Mammary epithelial cell (primary cell): ENCODE data around the gene ATG13.

Source experiments
- EZH2 ChIP-seq: IDR thresholded peaks from 2 replicates; pipeline ENCODE4 v1.6.1; 2012; ENCODE audit warnings: low read length, inconsistent platforms, borderline replicate concordance
- TF ChIP-seq, protein P1 (sequence below), 2 donors: IDR thresholded peaks in 1 of 2; conservative IDR thresholded peaks in 1 of 2; 2 replicates each; pipeline ENCODE4 v1.5.1; 2011 to 2012; ENCODE audit warnings: inconsistent platforms in 2 of 2, low read length in 2 of 2, mild to moderate bottlenecking in 2 of 2, control low read depth in 1 of 2, low read depth in 1 of 2; ENCODE audit not compliant: insufficient read depth in 1 of 2; ENCODE audit errors: extremely low read depth in 1 of 2

DNA sequence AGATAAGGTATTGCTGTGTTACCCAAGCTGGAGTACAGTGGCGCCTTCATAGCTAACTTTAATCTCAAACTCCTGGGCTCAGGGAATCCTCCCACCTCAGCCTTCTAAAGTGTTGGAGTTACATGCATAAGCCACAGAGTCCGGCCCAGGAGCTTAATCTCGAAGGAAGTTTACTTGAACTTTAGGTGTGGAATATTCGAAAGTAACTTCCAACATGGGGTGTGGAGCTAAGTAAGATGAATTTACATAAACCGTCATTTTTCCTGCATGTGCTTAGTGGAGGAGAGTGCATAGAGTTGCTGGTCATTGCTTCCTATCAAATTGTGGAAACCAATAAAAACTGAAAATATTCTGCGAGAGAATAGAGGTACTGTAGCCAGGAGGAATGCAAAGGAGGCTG lies 1.5 kb downstream of the ATG13 start:
- TF ChIP-seq, protein P1, sequence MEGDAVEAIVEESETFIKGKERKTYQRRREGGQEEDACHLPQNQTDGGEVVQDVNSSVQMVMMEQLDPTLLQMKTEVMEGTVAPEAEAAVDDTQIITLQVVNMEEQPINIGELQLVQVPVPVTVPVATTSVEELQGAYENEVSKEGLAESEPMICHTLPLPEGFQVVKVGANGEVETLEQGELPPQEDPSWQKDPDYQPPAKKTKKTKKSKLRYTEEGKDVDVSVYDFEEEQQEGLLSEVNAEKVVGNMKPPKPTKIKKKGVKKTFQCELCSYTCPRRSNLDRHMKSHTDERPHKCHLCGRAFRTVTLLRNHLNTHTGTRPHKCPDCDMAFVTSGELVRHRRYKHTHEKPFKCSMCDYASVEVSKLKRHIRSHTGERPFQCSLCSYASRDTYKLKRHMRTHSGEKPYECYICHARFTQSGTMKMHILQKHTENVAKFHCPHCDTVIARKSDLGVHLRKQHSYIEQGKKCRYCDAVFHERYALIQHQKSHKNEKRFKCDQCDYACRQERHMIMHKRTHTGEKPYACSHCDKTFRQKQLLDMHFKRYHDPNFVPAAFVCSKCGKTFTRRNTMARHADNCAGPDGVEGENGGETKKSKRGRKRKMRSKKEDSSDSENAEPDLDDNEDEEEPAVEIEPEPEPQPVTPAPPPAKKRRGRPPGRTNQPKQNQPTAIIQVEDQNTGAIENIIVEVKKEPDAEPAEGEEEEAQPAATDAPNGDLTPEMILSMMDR (conservative IDR thresholded peaks at IDR 0.05 in 1 of 2, IDR thresholded peaks at IDR 0.05 in 1 of 2; ENCODE audit: extremely low read depth in 1 of 2, insufficient read depth in 1 of 2, low read depth in 1 of 2, low read length in 2 of 2) = no peak
- no peak for TF ChIP-seq EZH2
